MM.1S (cell line): ENCODE results near the gene ERGIC3.

Experiments used
- CTCF ChIP-seq: fragments of 300-600 bp; sonication (generic); IDR thresholded peaks from 2 replicates; pipeline ENCODE4 v1.5.1; 2016; ENCODE audit warnings: antibody characterized with exemption, low read length, mixed read lengths
- EZH2 ChIP-seq: fragments of 300-600 bp; sonication (generic); optimal IDR thresholded peaks from 2 replicates; pipeline ENCODE3; 2017; ENCODE audit warnings: low read depth, mild to moderate bottlenecking, antibody characterized with exemption, low read length, mixed read lengths
- EZH2phosphoT487 ChIP-seq: fragments of 300-600 bp; sonication (generic); IDR thresholded peaks from 2 replicates; pipeline ENCODE4 v1.6.1; 2018; ENCODE audit warnings: antibody characterized with exemption, low read length

GRCh38 chr20:35598476-35598875, 56.6 kb downstream of the ERGIC3 start:
- TF ChIP-seq CTCF (no peak), EZH2 (no peak), EZH2phosphoT487 (no peak)
